LNCaP clone FGC (cell line): ENCODE data around the gene EFNA5.

Experiments used
- DNase-seq: peaks from one replicate; pipeline ENCODE4 v3.0.0-alpha.2; 2011; ENCODE audit warnings: low read depth
- H3K4me3 ChIP-seq: 2 replicates; pipeline ENCODE4 v1.5.1; 2011; ENCODE audit warnings: mild to moderate bottlenecking, low read depth, low read length, control low read depth
- TF ChIP-seq, protein P1 (sequence below): IDR thresholded peaks from 2 replicates; pipeline ENCODE4 v1.5.1; 2012; ENCODE audit warnings: mild to moderate bottlenecking; ENCODE audit not compliant: control insufficient read depth, insufficient read depth; ENCODE audit errors: extremely low read depth

EFNA5 gene

DNA sequence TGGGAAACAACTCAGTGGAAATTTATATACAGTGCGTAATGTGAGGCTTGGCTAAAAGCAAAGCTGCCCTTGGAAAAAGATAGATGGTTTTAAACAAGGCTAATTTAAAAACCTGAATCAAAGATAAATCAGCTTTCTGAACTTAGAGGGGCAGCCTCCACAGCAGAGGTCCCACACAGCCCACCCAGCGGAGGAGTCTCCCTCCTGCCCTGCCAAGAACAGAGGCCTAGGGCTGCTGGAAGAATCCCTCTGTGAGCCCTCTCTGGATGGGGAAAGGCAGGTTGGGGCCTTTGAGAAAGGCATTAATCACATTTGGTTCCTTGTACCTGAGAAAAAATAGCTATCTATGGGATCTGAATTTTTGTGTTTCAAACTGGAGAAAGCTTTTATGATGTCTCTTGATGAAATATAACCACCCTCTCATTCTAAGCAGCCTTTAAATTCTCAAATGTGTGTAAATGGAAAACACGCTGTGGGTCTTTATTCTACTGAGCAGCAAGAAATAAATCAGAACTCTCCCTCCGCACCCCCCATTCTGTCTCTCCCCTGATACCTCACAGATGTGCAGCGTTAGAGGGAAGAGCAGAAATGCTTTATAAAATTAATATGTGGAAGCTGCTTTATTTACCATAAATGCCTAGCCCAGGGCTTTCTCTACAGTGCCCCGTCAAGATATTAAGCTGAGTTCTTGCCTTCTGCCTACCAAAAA is 329.2 kb downstream of the EFNA5 start:
- DNase-seq, result no peak
- TF ChIP-seq, protein P1, sequence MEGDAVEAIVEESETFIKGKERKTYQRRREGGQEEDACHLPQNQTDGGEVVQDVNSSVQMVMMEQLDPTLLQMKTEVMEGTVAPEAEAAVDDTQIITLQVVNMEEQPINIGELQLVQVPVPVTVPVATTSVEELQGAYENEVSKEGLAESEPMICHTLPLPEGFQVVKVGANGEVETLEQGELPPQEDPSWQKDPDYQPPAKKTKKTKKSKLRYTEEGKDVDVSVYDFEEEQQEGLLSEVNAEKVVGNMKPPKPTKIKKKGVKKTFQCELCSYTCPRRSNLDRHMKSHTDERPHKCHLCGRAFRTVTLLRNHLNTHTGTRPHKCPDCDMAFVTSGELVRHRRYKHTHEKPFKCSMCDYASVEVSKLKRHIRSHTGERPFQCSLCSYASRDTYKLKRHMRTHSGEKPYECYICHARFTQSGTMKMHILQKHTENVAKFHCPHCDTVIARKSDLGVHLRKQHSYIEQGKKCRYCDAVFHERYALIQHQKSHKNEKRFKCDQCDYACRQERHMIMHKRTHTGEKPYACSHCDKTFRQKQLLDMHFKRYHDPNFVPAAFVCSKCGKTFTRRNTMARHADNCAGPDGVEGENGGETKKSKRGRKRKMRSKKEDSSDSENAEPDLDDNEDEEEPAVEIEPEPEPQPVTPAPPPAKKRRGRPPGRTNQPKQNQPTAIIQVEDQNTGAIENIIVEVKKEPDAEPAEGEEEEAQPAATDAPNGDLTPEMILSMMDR, result no peak
- H3K4me3 ChIP-seq, result no peak overlapping the region

DNA sequence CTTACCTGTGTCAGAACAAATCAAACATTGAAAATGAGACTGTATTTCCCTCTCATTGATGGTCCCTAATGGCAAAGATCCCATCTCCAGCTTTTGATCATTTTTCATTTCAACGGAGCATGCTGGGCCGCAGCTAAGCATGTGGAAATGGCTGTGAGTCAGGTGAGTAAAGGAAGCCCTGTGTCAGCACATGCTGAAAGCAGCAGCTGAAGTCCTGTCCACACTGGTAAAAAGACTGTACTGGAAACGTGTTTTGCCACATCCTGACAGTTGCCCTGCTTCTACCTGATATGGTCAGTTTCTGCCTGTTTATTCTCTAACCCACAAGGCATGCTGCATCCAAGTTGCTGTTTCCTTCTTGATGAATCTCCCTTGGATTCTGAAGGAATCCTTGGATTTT is 330.1 kb downstream of the EFNA5 start:
- no peak overlapping the region for H3K4me3 ChIP-seq
- no peak for DNase-seq
- TF ChIP-seq, protein P1, result no peak

DNA sequence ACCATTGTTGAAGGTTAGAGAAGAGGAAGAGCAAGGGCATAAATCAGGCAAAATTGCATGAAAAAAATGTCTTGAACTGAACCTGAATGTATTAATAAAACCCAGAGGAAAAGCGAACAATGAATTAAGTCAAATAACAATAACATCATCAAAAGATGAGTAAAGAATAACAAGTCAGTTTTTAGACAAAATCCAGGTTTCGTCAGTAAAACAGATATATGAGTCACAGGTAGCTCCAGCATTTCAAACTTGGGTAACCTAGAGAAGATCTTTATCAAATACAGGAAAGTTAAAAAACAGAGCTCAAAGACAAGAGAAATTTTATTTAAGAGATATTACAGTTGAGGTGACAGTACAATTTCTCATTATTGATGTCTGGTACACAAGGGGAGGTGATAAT is 332.4 kb downstream of the EFNA5 start:
- TF ChIP-seq, protein P1, result no peak
- no peak for DNase-seq
- H3K4me3 ChIP-seq, result no peak overlapping the region

DNA sequence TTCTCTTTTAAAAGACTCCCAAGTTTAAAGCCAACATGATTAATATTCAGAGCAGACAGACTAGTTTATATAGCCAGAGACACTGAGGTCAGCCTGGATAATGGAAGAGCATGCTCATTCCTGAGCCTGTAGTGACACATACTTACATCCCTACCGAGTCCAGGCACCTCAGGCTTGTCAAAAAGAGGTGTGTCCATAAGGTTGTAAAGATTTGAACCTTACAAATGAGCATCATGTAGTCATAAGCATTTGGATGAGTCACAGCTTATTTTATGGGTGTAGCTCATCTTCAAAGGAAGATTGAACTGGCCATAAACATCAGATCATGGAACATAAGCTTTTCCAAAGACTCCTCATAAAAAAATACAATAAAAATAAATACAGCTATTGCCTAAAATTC is 333.5 kb downstream of the EFNA5 start:
- DNase-seq, result no peak
- no peak overlapping the region for H3K4me3 ChIP-seq
- TF ChIP-seq, protein P1, result no peak

DNA sequence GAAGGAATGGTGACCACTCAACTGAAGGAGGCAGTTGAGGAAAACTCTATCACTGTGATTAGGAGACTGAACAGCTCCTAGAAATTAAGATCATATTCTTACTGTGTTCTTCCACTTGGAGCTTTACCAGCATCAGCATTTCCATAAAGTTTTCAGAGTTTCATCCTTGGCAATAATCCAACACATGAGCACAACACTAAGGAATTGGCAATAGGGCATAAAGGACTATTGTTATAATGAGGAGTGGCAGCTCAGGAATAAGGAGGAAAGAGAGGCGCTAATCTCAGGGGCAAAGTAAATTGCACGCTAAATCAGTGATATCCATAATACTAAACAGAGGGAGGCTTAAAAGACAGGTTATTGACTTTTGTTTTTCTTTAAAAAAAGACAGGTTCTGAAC is 338.9 kb downstream of the EFNA5 start:
- TF ChIP-seq, protein P1, result no peak

DNA sequence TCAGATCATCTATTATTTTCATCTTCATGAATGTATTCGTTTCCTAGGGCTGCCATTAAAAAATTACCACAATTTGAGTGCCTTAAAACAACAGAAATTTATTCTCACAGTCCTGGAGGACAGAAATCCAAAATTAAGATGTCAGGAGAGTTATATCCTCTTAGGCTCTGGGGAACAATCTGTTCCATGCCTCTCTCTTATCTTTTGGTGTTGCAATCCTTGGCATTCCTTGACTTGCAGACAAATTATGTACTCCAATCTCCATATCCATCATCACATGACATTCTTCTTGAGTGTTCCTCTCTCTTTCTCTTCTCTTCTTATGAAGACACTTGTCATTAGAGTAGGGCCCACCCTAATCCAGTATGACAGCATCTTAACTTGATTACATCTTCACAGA is 339.4 kb downstream of the EFNA5 start:
- DNase-seq, result no peak
- no peak overlapping the region for H3K4me3 ChIP-seq

More for the DNA sequence above, 338.9 kb downstream of the EFNA5 start:
- DNase-seq, result no peak
- no peak overlapping the region for H3K4me3 ChIP-seq

DNA sequence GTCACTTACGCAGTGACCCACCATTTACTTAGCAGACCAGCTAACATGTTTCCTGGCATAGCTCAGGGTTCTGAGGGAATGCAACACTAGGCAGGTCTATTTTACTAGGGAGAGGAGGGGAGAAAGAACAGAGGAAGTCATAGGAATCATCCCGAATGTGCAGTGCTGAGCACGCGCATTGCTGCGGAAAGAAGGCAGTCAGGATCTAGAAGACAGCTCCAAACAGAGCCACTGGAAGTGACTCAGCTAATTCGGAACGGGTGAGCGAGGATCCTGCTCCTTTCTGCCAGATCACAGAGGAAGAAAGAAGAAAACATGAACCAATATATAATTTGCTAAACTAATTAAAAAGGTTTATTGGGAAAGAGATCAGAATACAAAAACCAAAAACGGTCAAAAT is 339.8 kb downstream of the EFNA5 start:
- TF ChIP-seq, protein P1, result no peak
- DNase-seq, result no peak
- H3K4me3 ChIP-seq, result no peak overlapping the region

More for the DNA sequence above, 339.4 kb downstream of the EFNA5 start:
- TF ChIP-seq, protein P1, result no peak
